B cell (primary cell): Measurements from ENCODE around the gene NPAS3. TPM values are rescaled to one million over a fixed set of nuclear protein-coding genes. Genes with fewer than 3 reads are reported as not detected.

ENCODE experiments used
- ATAC-seq: fragments of 200-7000 bp; cut with Tn5 transposase; one replicate; pipeline ENCODE4 v1.10.0; 2021; ENCODE audit warnings: low read depth, mild to moderate bottlenecking, moderate number of reproducible peaks, moderate library complexity
- CTCF ChIA-PET: fragments of 350-600 bp; sonication (Branson Sonifier 250); formaldehyde crosslinking; loops from one replicate; lab custom pipeline; 2021; ENCODE audit warnings: antibody characterized with exemption, inconsistent platforms; lab: Charles Lee
- POLR2A ChIA-PET: fragments of 350-600 bp; sonication (Branson Sonifier 250); formaldehyde crosslinking; loops from one replicate; lab custom pipeline; 2021; ENCODE audit warnings: antibody characterized with exemption; lab: Charles Lee
- DNase-seq: peaks from one replicate; pipeline ENCODE4 v3.0.0; 2013
- H2AFZ ChIP-seq: 2 replicates; pipeline ENCODE4 v1.6.1; 2012; ENCODE audit warnings: mild to moderate bottlenecking, low read depth, low read length; ENCODE audit not compliant: insufficient read depth, poor library complexity, severe bottlenecking
- H3K27ac ChIP-seq, 2 donors: 1 replicate in 1 of 2; 2 replicates in 1 of 2; pipeline ENCODE4 v1.5.1; 2012 to 2013; ENCODE audit warnings: low read length in 2 of 2, mild to moderate bottlenecking in 2 of 2, moderate library complexity in 1 of 2
- H3K27me3 ChIP-seq, 4 experiments: fragments of 200-600 bp in 1 of 4; sonication (generic) in 1 of 4; replicated peaks in 1 of 4; 1 replicate in 2 of 4; 2 replicates in 2 of 4; pipeline versions ENCODE4 v1.6.1 to v1.7.0; 2013 to 2016; ENCODE audit warnings: low read length in 3 of 4, mild to moderate bottlenecking in 2 of 4, mixed read lengths in 1 of 4, moderate library complexity in 1 of 4; ENCODE audit not compliant: insufficient read depth in 4 of 4, control insufficient read depth in 3 of 4; ENCODE audit errors: control extremely low read depth in 1 of 4
- H3K36me3 ChIP-seq, 2 experiments: replicated peaks in 1 of 2; 1 replicate in 1 of 2; 2 replicates in 1 of 2; pipeline versions ENCODE4 v1.6.1 to v1.7.1; 2013; ENCODE audit warnings: low read length in 1 of 2; ENCODE audit not compliant: insufficient read depth in 2 of 2, control insufficient read depth in 1 of 2; ENCODE audit errors: control extremely low read depth in 1 of 2, extremely low read depth in 1 of 2
- H3K4me1 ChIP-seq, 2 donors: fragments of 200-600 bp in 1 of 2; sonication (generic) in 1 of 2; 1 replicate in 1 of 2; 2 replicates in 1 of 2; pipeline versions ENCODE4 v1.5.1 to v1.6.1; 2013 to 2017; ENCODE audit warnings: low read length in 2 of 2; ENCODE audit not compliant: control insufficient read depth in 2 of 2, insufficient read depth in 2 of 2
- H3K4me2 ChIP-seq: replicated peaks from 2 replicates; pipeline ENCODE3; 2012; ENCODE audit warnings: mild to moderate bottlenecking, low read depth, low read length; ENCODE audit not compliant: poor library complexity, severe bottlenecking
- H3K4me3 ChIP-seq, 5 experiments: fragments of 200-600 bp in 1 of 5; sonication (generic) in 1 of 5; 1 replicate in 3 of 5; 2 replicates in 2 of 5; pipeline versions ENCODE4 v1.5.1 to v1.7.0; 2011 to 2016; ENCODE audit warnings: low read length in 4 of 5, mild to moderate bottlenecking in 4 of 5, low read depth in 2 of 5, control low read depth in 1 of 5, moderate library complexity in 1 of 5; ENCODE audit not compliant: insufficient read depth in 1 of 5; ENCODE audit errors: control extremely low read depth in 1 of 5, extremely low read depth in 1 of 5
- H3K79me2 ChIP-seq: fragments of 200-600 bp; sonication (generic); one replicate; pipeline ENCODE4 v1.6.0; 2016; ENCODE audit warnings: low read length; ENCODE audit not compliant: control insufficient read depth, insufficient read depth
- H3K9ac ChIP-seq: fragments of 200-600 bp; sonication (generic); 2 replicates; pipeline ENCODE4 v1.6.1; 2017; ENCODE audit warnings: mild to moderate bottlenecking, low read length, moderate library complexity
- H3K9me3 ChIP-seq, 3 donors: one replicate each; pipeline versions ENCODE4 v1.6.1 to v1.7.1; 2013; ENCODE audit warnings: low read length in 2 of 3; ENCODE audit not compliant: control insufficient read depth in 2 of 3, insufficient read depth in 1 of 3; ENCODE audit errors: control extremely low read depth in 1 of 3
- H4K20me1 ChIP-seq: 2 replicates; pipeline ENCODE4 v1.6.0; 2012; ENCODE audit warnings: mild to moderate bottlenecking, low read length; ENCODE audit not compliant: insufficient read depth, control insufficient read depth, poor library complexity, severe bottlenecking
- H3K27ac Mint-ChIP-seq: one replicate; pipeline ENCODE4 v1.8.0; 2021; ENCODE audit warnings: mixed read lengths
- H3K27me3 Mint-ChIP-seq: one replicate; pipeline ENCODE4 v1.8.0; 2021; ENCODE audit warnings: mixed read lengths
- H3K4me1 Mint-ChIP-seq: one replicate; pipeline ENCODE4 v1.8.0; 2021; ENCODE audit warnings: mixed read lengths
- H3K4me3 Mint-ChIP-seq: one replicate; pipeline ENCODE4 v1.8.0; 2021; ENCODE audit warnings: mixed read lengths
- H3K9me3 Mint-ChIP-seq: one replicate; pipeline ENCODE4 v1.8.0; 2022; ENCODE audit warnings: mixed read lengths; ENCODE audit not compliant: insufficient read depth
- EZH2 ChIP-seq: IDR thresholded peaks from 2 replicates; pipeline ENCODE4 v1.6.1; 2012; ENCODE audit warnings: borderline replicate concordance, low read depth, mild to moderate bottlenecking, moderate library complexity, low read length; ENCODE audit not compliant: insufficient read depth, poor library complexity, severe bottlenecking
- WGBS: methylation state at CpG from one replicate; pipeline ENCODE4 v1.1.5; 2013; ENCODE audit warnings: missing lambda C conversion rate; ENCODE audit not compliant: insufficient coverage; 5-methylcytosine and 5-hydroxymethylcytosine counted together
- intact Hi-C: fragments of 100-400 bp; cut with micrococcal nuclease; formaldehyde crosslinking; loops from one replicate; pipeline ENCODE4 v1.10.0; 2022
- polyA plus RNA-seq: library from polyadenylated mRNA; depleted of rRNA; stranded (reverse); fragments of >200 nt; gene quantifications from 2 replicates; pipeline ENCODE4 v1.2.3, GENCODE V29; 2012
- total RNA-seq, 2 donors: library from RNA; stranded (reverse); fragments of 120-200 nt in 1 of 2; gene quantifications; 1 replicate in 1 of 2; 2 replicates in 1 of 2; pipeline versions ENCODE4 v1.2.3 to v1.2.4, GENCODE V29; 2013 to 2022
- TF ChIP-seq, protein P1 (sequence below): fragments of 200-600 bp; IDR thresholded peaks from one replicate; pipeline ENCODE4 v1.8.0; 2022; ENCODE audit warnings: antibody characterized with exemption, mild to moderate bottlenecking

Gene NPAS3
- total and polyA plus RNA-seq, 2 donors (not counting 1 experiment from before 2014, with no cell fraction given): not detected

DNA sequence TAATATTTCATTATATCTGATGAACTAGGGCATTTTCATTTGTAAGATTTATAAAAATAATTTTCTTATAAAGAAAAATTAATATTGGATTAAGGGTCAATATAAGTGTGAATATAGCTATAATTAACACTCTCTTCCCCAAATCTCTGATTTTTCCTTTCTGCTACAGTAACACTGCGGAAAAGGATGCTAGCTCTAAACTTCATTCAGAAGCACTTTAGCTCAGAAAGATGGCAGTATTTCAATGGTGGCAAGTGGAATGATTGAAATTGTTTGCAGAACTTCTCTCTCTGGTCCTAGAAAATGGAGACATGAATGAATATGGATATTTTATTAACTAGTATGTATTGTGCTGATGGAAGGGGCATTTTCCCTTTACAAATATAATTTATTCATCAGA, 8.4 kb downstream of the NPAS3 start:
- no peaks in the 10 kb centered on the region for H4K20me1 ChIP-seq
- H3K9me3 ChIP-seq: no peaks in the 10 kb centered on the region
- no peaks in the 10 kb centered on the region for H3K27me3 ChIP-seq
- no CpG with 5 or more reads among the region's 1 CpG for WGBS
- H3K9ac ChIP-seq: no peak overlapping the region
- H3K4me1 ChIP-seq: no peaks in the 10 kb centered on the region
- CTCF ChIA-PET: no interaction called here
- TF ChIP-seq EZH2: no peak
- TF ChIP-seq, protein P1, sequence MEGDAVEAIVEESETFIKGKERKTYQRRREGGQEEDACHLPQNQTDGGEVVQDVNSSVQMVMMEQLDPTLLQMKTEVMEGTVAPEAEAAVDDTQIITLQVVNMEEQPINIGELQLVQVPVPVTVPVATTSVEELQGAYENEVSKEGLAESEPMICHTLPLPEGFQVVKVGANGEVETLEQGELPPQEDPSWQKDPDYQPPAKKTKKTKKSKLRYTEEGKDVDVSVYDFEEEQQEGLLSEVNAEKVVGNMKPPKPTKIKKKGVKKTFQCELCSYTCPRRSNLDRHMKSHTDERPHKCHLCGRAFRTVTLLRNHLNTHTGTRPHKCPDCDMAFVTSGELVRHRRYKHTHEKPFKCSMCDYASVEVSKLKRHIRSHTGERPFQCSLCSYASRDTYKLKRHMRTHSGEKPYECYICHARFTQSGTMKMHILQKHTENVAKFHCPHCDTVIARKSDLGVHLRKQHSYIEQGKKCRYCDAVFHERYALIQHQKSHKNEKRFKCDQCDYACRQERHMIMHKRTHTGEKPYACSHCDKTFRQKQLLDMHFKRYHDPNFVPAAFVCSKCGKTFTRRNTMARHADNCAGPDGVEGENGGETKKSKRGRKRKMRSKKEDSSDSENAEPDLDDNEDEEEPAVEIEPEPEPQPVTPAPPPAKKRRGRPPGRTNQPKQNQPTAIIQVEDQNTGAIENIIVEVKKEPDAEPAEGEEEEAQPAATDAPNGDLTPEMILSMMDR: no peak
- no peak for ATAC-seq
- no peak for DNase-seq
- no peak overlapping the region for H3K4me3 ChIP-seq
- intact Hi-C loops: no loop called here
- Mint-ChIP-seq H3K4me1 (no peaks in the 10 kb centered on the region), H3K4me3 (no peak overlapping the region), H3K9me3 (no peaks in the 10 kb centered on the region), H3K27me3 (peaks cover 39% of the 10 kb centered on the region), H3K27ac (no peak overlapping the region)
- POLR2A ChIA-PET: no interaction called here
- no peak overlapping the region for H3K4me2 ChIP-seq
- H3K27ac ChIP-seq: no peak overlapping the region
- H2AFZ ChIP-seq: no peak overlapping the region
- H3K79me2 ChIP-seq: no peaks in the 10 kb centered on the region
- no peaks in the 10 kb centered on the region for H3K36me3 ChIP-seq

DNA sequence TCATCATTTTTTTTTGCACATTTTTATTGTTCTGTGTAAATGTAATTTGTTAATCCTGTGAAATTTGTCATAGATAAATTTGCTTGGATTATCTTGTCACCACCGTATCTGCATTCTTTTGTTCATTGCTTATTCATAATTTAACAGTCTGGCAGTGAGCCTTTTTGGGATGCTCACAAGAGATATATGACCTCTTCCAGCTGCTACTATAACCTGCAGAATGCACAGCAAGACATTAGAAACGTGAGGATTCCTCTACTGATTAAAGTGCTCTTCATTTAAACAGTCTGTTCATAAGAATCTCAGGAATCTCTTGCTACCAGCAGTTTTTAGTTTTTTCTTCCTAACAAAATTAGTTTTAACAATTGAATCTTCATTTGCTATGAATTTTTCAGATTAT, 9.1 kb downstream of the NPAS3 start:
- TF ChIP-seq, protein P1: no peak
- no peak for TF ChIP-seq EZH2
- no peak overlapping the region for H3K9ac ChIP-seq
- POLR2A ChIA-PET: no interaction called here
- H3K4me2 ChIP-seq: no peak overlapping the region
- no peak for DNase-seq
- H2AFZ ChIP-seq: no peak overlapping the region
- intact Hi-C loops: no loop called here
- no peaks in the 10 kb centered on the region for H3K27me3 ChIP-seq
- no peak overlapping the region for H3K27ac ChIP-seq
- no peaks in the 10 kb centered on the region for H3K36me3 ChIP-seq
- no peak overlapping the region for H3K4me3 ChIP-seq
- 71% methylated on average over 1 of the region's 2 CpGs for WGBS
- no peak overlapping the region for H3K4me3 Mint-ChIP-seq
- no peaks in the 10 kb centered on the region for H3K9me3 ChIP-seq
- CTCF ChIA-PET: no interaction called here
- no peaks in the 10 kb centered on the region for H4K20me1 ChIP-seq
- H3K4me1 Mint-ChIP-seq: no peaks in the 10 kb centered on the region
- no peaks in the 10 kb centered on the region for H3K79me2 ChIP-seq
- ATAC-seq: no peak
- H3K27me3 Mint-ChIP-seq: peaks cover 34% of the 10 kb centered on the region
- no peaks in the 10 kb centered on the region for H3K9me3 Mint-ChIP-seq
- no peaks in the 10 kb centered on the region for H3K4me1 ChIP-seq
- H3K27ac Mint-ChIP-seq: no peak overlapping the region
